IMR-90 (cell line): Measurements from ENCODE around the gene IL13. TPM values are rescaled to one million over a fixed set of nuclear protein-coding genes. Genes with fewer than 3 reads are reported as not detected.

Experiments used
- ATAC-seq: fragments of 200-7000 bp; cut with Tn5 transposase; 2 replicates; pipeline ENCODE4 v1.9.1; 2020; ENCODE audit warnings: low read depth, mild to moderate bottlenecking, moderate library complexity
- BruUV-seq: library from RNA; stranded (reverse); fragments of 400-500 nt; replicated peaks from 2 replicates; lab custom pipeline; 2021; lab: Mats Ljungman, UMichigan
- CTCF ChIA-PET: fragments of 300-600 bp; formaldehyde crosslinking; extraction: SDS; loops from one replicate; lab custom pipeline; 2021; ENCODE audit warnings: antibody characterized with exemption; lab: Yijun Ruan, JAX
- POLR2A ChIA-PET: fragments of 300-600 bp; sonication (Branson Sonifier 250); formaldehyde crosslinking; loops from one replicate; lab custom pipeline; 2022; ENCODE audit warnings: antibody characterized with exemption; ENCODE audit not compliant: unreplicated experiment; lab: Charles Lee
- DNase-seq: peaks from one replicate; pipeline ENCODE4 v3.0.0; 2013
- H2AFZ ChIP-seq: replicated peaks from 2 replicates; pipeline ENCODE3; 2013; ENCODE audit warnings: low read length, mild to moderate bottlenecking; ENCODE audit not compliant: poor library complexity
- H2AK5ac ChIP-seq: 2 replicates; pipeline ENCODE4 v1.6.1; 2013; ENCODE audit warnings: low read depth, low read length, inconsistent platforms
- H2AK9ac ChIP-seq: replicated peaks from 2 replicates; pipeline ENCODE3; 2013; ENCODE audit warnings: mild to moderate bottlenecking, low read depth, low read length, moderate library complexity; ENCODE audit not compliant: poor library complexity
- H2BK120ac ChIP-seq: 2 replicates; pipeline ENCODE4 v1.6.1; 2013; ENCODE audit warnings: low read depth, low read length, inconsistent platforms
- H2BK15ac ChIP-seq: 3 replicates; pipeline ENCODE4 v1.6.1; 2013; ENCODE audit warnings: low read depth, low read length, inconsistent platforms
- H2BK20ac ChIP-seq: 2 replicates; pipeline ENCODE4 v1.6.1; 2013; ENCODE audit warnings: low read depth, mild to moderate bottlenecking, inconsistent platforms, low read length, moderate library complexity
- H2BK5ac ChIP-seq: 2 replicates; pipeline ENCODE4 v1.6.1; 2013; ENCODE audit warnings: mild to moderate bottlenecking, low read depth, low read length, inconsistent platforms; ENCODE audit not compliant: poor library complexity, severe bottlenecking
- H3K14ac ChIP-seq: replicated peaks from 2 replicates; pipeline ENCODE4 v1.6.1; 2013; ENCODE audit warnings: low read depth, low read length, inconsistent platforms
- H3K18ac ChIP-seq: 2 replicates; pipeline ENCODE4 v1.6.1; 2013; ENCODE audit warnings: low read depth, low read length, control low read depth
- H3K23ac ChIP-seq: 2 replicates; pipeline ENCODE4 v1.6.1; 2013; ENCODE audit warnings: low read depth, low read length, inconsistent platforms
- H3K27ac ChIP-seq: 2 replicates; pipeline ENCODE4 v1.5.1; 2013; ENCODE audit warnings: mild to moderate bottlenecking, control low read depth, low read length; ENCODE audit not compliant: insufficient read depth
- H3K27me3 ChIP-seq: 2 replicates; pipeline ENCODE4 v1.6.1; 2013; ENCODE audit warnings: low read length; ENCODE audit not compliant: control insufficient read depth, insufficient read depth
- H3K36me3 ChIP-seq: 2 replicates; pipeline ENCODE4 v1.6.1; 2013; ENCODE audit warnings: low read length, mixed read lengths; ENCODE audit not compliant: control insufficient read depth, insufficient read depth
- H3K4ac ChIP-seq: 2 replicates; pipeline ENCODE4 v1.6.1; 2013; ENCODE audit warnings: low read depth, low read length, inconsistent platforms
- H3K4me1 ChIP-seq: 2 replicates; pipeline ENCODE4 v1.6.1; 2013; ENCODE audit warnings: low read length, mixed read lengths; ENCODE audit not compliant: control insufficient read depth, insufficient read depth
- H3K4me2 ChIP-seq: 2 replicates; pipeline ENCODE4 v1.6.1; 2013; ENCODE audit warnings: low read depth, mild to moderate bottlenecking, control low read depth, low read length, moderate library complexity
- H3K4me3 ChIP-seq: 2 replicates; pipeline ENCODE4 v1.5.1; 2013; ENCODE audit warnings: low read depth, mild to moderate bottlenecking, control low read depth, low read length, moderate library complexity; ENCODE audit not compliant: insufficient read depth
- H3K56ac ChIP-seq: 2 replicates; pipeline ENCODE4 v1.6.1; 2013; ENCODE audit warnings: low read length, inconsistent platforms; ENCODE audit not compliant: insufficient read depth; ENCODE audit errors: extremely low read depth
- H3K79me1 ChIP-seq, 2 experiments: 2 replicates each; pipeline ENCODE4 v1.6.1; 2013; ENCODE audit warnings: low read length in 2 of 2, inconsistent platforms in 1 of 2, low read depth in 1 of 2
- H3K9ac ChIP-seq: 2 replicates; pipeline ENCODE4 v1.6.1; 2013; ENCODE audit warnings: low read depth, low read length, control low read depth
- H3K9me1 ChIP-seq: 2 replicates; pipeline ENCODE4 v1.6.1; 2013; ENCODE audit warnings: low read length, inconsistent platforms; ENCODE audit not compliant: insufficient read depth
- H3K9me3 ChIP-seq: 2 replicates; pipeline ENCODE4 v1.6.1; 2013; ENCODE audit warnings: low read length; ENCODE audit not compliant: control insufficient read depth, insufficient read depth
- H4K20me1 ChIP-seq: 2 replicates; pipeline ENCODE4 v1.6.1; 2013; ENCODE audit warnings: low read length, inconsistent platforms; ENCODE audit not compliant: insufficient read depth
- H4K5ac ChIP-seq: 2 replicates; pipeline ENCODE4 v1.6.1; 2013; ENCODE audit warnings: mild to moderate bottlenecking, low read depth, low read length, control low read depth
- H4K8ac ChIP-seq, 2 experiments: 2 replicates each; pipeline ENCODE4 v1.6.1; 2013; ENCODE audit warnings: low read depth in 2 of 2, low read length in 2 of 2, control low read depth in 1 of 2, inconsistent platforms in 1 of 2
- H4K91ac ChIP-seq: 2 replicates; pipeline ENCODE4 v1.6.1; 2013; ENCODE audit warnings: low read depth, low read length, inconsistent platforms; ENCODE audit not compliant: insufficient read depth
- BHLHE40 ChIP-seq: fragments of 150-350 bp; IDR thresholded peaks from 2 replicates; pipeline ENCODE4 v1.6.1; 2016; ENCODE audit warnings: mild to moderate bottlenecking, low read depth, low read length
- CEBPB ChIP-seq: IDR thresholded peaks from 2 replicates; pipeline ENCODE4 v1.6.1; 2012; ENCODE audit warnings: low read depth, low read length, improper control_type of control experiment
- CHD1 ChIP-seq: IDR thresholded peaks from 2 replicates; pipeline ENCODE4 v1.6.1; 2012; ENCODE audit warnings: low read depth, low read length, improper control_type of control experiment
- CTCF ChIP-seq: conservative IDR thresholded peaks from 2 replicates; pipeline ENCODE4 v1.5.1; 2012; ENCODE audit warnings: mild to moderate bottlenecking, low read depth, low read length, improper control_type of control experiment
- ELK1 ChIP-seq: fragments of 150-350 bp; IDR thresholded peaks from 2 replicates; pipeline ENCODE4 v1.6.1; 2016; ENCODE audit warnings: low read depth, mild to moderate bottlenecking, low read length, moderate library complexity, borderline replicate concordance
- FOS ChIP-seq: fragments of 150-350 bp; IDR thresholded peaks from 2 replicates; pipeline ENCODE4 v1.6.1; 2016; ENCODE audit warnings: low read depth, low read length
- MAFK ChIP-seq: IDR thresholded peaks from 2 replicates; pipeline ENCODE4 v1.6.1; 2012; ENCODE audit warnings: low read depth, low read length, improper control_type of control experiment
- MAZ ChIP-seq: IDR thresholded peaks from 2 replicates; pipeline ENCODE4 v1.6.1; 2012; ENCODE audit warnings: low read depth, mild to moderate bottlenecking, low read length, improper control_type of control experiment, moderate library complexity, borderline replicate concordance
- MXI1 ChIP-seq: IDR thresholded peaks from 2 replicates; pipeline ENCODE4 v1.6.1; 2012; ENCODE audit warnings: low read depth, mild to moderate bottlenecking, low read length, moderate library complexity, borderline replicate concordance
- NFE2L2 ChIP-seq: fragments of 150-350 bp; IDR thresholded peaks from 2 replicates; pipeline ENCODE4 v1.6.1; 2016; ENCODE audit warnings: low read depth, mild to moderate bottlenecking, low read length
- POLR2A ChIP-seq: IDR thresholded peaks from 2 replicates; pipeline ENCODE4 v1.6.1; 2012; ENCODE audit warnings: mild to moderate bottlenecking, low read depth, low read length
- RAD21 ChIP-seq: IDR thresholded peaks from 2 replicates; pipeline ENCODE4 v1.6.1; 2012; ENCODE audit warnings: low read length, improper control_type of control experiment
- RCOR1 ChIP-seq: IDR thresholded peaks from 2 replicates; pipeline ENCODE4 v1.6.1; 2012; ENCODE audit warnings: mild to moderate bottlenecking, low read length, improper control_type of control experiment; ENCODE audit not compliant: insufficient replicate concordance
- RFX5 ChIP-seq: IDR thresholded peaks from 2 replicates; pipeline ENCODE4 v1.8.0; 2012; ENCODE audit warnings: low read depth, mild to moderate bottlenecking, low read length, moderate library complexity
- SMC3 ChIP-seq: fragments of 150-350 bp; IDR thresholded peaks from 2 replicates; pipeline ENCODE4 v1.6.1; 2016; ENCODE audit warnings: low read depth, mild to moderate bottlenecking, antibody characterized with exemption, low read length, moderate library complexity
- USF2 ChIP-seq: fragments of 150-350 bp; IDR thresholded peaks from 2 replicates; pipeline ENCODE4 v1.6.1; 2017; ENCODE audit warnings: mild to moderate bottlenecking, antibody characterized with exemption, low read length, low read depth
- dilution Hi-C: fragments of 300-500 bp; cut with HindIII; formaldehyde crosslinking; loops from one replicate; pipeline ENCODE4 v1.14.3; 2018; ENCODE audit warnings: low sequenced_read_pairs; ENCODE audit not compliant: unreplicated experiment
- in situ Hi-C: fragments of 300-500 bp; cut with MboI; formaldehyde crosslinking; loops from 3 replicates; pipeline ENCODE4 v1.14.3; 2019; ENCODE audit warnings: low sequenced_read_pairs, inconsistent platforms, mixed read lengths
- intact Hi-C: fragments of 100-400 bp; cut with micrococcal nuclease; formaldehyde crosslinking; loops from 2 replicates; pipeline ENCODE4 v1.10.0; 2022
- polyA plus RNA-seq, 3 experiments: library from polyadenylated mRNA; depleted of rRNA; stranded (reverse); fragments of >200 nt; gene quantifications; 2 replicates each; pipeline ENCODE4 v1.2.3, GENCODE V29; 2012; ENCODE audit warnings: low replicate concordance in 1 of 3
- total RNA-seq: library from RNA; depleted of rRNA; stranded (reverse); fragments of >200 nt; gene quantifications from 2 replicates; pipeline ENCODE4 v1.2.3, GENCODE V29; 2012

Gene IL13
- total and polyA plus RNA-seq, 2 of the 4 experiments (the other 2 are of a cell fraction), result not detected

GRCh38 chr5:132644177-132644576 is 13.8 kb upstream of the IL13 start:
- H3K36me3 ChIP-seq, result peaks cover 20% of the 10 kb centered on the region
- no peak overlapping the region for H3K4me3 ChIP-seq
- no peaks in the 10 kb centered on the region for H3K27me3 ChIP-seq
- no peak overlapping the region for H4K8ac ChIP-seq
- H3K56ac ChIP-seq, result no peak overlapping the region
- H3K9ac ChIP-seq, result no peak overlapping the region
- H3K4ac ChIP-seq, result no peak overlapping the region
- H3K14ac ChIP-seq, result no peak overlapping the region
- no peak overlapping the region for H4K5ac ChIP-seq
- no peak overlapping the region for H2BK15ac ChIP-seq
- no peak overlapping the region for H2AK5ac ChIP-seq
- ATAC-seq (no peak), DNase-seq (no peak)
- H2BK120ac ChIP-seq, result no peak overlapping the region
- in situ Hi-C loops, result no loop called here
- H3K79me1 ChIP-seq, result no peaks in the 10 kb centered on the region
- no peak overlapping the region for H3K23ac ChIP-seq
- no peak overlapping the region for H3K27ac ChIP-seq
- H2AFZ ChIP-seq, result no peak overlapping the region
- H2BK5ac ChIP-seq, result no peak overlapping the region
- no peak overlapping the region for H3K18ac ChIP-seq
- dilution Hi-C loops, result no loop called here
- TF ChIP-seq CTCF (no peak), NFE2L2 (no peak), USF2 (no peak), POLR2A (no peak), RAD21 (no peak), MAFK (no peak), FOS (no peak), BHLHE40 (no peak), RCOR1 (no peak), CEBPB (no peak), SMC3 (no peak), MAZ (no peak), CHD1 (no peak), MXI1 (no peak), RFX5 (no peak), ELK1 (no peak)
- ChIA-PET CTCF (no interaction called here), POLR2A (no interaction called here)
- BruUV-seq, result no TSS peak
- no peaks in the 10 kb centered on the region; the same call in 1 of the 2 replicates for H3K9me1 ChIP-seq
- H3K4me2 ChIP-seq, result no peak overlapping the region
- H4K20me1 ChIP-seq, result no peaks in the 10 kb centered on the region
- H2BK20ac ChIP-seq, result no peak overlapping the region
- H2AK9ac ChIP-seq, result no peak overlapping the region
- H3K9me3 ChIP-seq, result peaks cover 4% of the 10 kb centered on the region; the same call in 1 of the 2 replicates
- H4K91ac ChIP-seq, result no peak overlapping the region
- intact Hi-C loops, result no loop called here
- H3K4me1 ChIP-seq, result no peaks in the 10 kb centered on the region
